ENCODE results near the gene ASB1.

ASB1 gene

GRCh38 chr2:238473523-238473922 is 46.8 kb downstream of the ASB1 start:
- DNase-seq: no peak

DNA sequence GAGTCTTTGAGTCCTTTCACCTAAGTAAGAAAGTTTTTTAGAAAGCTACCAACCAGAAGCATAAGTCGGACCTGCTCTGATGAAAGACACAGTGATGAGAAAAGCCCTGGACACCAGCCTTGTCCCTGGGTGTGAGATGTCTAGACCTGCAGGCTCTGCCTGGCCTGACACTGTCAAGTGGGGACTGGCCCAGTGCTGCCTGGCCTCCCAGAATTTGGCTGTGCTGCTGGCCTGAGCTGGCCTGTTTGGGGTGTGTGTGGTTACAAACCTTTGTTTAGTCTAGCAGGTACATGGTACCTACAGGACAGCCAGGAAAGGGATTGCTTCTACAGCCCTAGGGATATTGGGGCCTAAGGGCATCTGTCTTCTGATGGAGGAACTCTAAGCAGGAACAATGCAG is 48.3 kb downstream of the ASB1 start:
- DNase-seq: no peak

- no peak for DNase-seq
Observed at GRCh38 chr2:238475566-238475965, 48.8 kb downstream of the ASB1 start.

GRCh38 chr2:238476258-238476657 is 49.5 kb downstream of the ASB1 start:
- DNase-seq: no peak

DNA sequence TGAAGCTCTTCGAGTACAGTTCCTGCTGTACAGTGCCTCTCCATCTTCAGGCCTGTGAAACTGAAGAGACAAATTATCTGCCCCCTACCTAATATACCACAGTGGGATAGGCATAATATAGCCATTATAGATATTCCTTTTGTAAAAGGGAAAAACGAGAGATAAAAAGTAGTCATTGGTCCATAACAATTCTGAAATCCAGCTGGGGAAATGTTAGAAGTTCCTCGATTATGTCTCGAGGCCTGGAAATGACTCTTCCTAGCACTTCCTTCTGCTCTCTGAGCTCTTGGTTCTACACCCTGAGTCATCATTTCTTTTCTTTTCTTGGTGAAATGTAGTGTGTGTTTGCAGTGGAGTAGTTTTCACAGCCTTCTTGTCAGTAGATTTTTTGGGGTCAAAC is 51.5 kb downstream of the ASB1 start:
- no peak for DNase-seq

GRCh38 chr2:238479847-238480246 is 53.1 kb downstream of the ASB1 start:
- no peak for DNase-seq

- no peak for DNase-seq
Observed at GRCh38 chr2:238483021-238483420, 56.3 kb downstream of the ASB1 start.

DNA sequence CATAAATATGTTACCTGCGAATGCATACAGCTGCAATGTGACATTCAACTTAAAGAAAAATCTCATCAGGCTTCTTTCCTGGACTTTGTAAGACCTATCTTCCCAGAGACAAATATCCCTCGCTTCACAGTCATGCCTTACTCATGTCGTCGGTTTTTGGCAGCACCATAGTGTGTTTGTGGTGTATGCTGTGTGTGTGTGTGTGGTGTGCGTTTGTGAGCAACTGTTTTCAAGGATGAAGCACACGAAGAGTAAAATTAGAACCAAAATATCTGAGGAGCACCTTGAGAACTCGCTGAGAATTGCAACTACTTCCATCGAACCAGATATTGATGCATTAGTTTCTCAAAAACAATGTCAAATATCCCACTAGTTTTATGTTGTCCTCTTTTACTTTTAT is 56.9 kb downstream of the ASB1 start:
- no peak for DNase-seq

DNA sequence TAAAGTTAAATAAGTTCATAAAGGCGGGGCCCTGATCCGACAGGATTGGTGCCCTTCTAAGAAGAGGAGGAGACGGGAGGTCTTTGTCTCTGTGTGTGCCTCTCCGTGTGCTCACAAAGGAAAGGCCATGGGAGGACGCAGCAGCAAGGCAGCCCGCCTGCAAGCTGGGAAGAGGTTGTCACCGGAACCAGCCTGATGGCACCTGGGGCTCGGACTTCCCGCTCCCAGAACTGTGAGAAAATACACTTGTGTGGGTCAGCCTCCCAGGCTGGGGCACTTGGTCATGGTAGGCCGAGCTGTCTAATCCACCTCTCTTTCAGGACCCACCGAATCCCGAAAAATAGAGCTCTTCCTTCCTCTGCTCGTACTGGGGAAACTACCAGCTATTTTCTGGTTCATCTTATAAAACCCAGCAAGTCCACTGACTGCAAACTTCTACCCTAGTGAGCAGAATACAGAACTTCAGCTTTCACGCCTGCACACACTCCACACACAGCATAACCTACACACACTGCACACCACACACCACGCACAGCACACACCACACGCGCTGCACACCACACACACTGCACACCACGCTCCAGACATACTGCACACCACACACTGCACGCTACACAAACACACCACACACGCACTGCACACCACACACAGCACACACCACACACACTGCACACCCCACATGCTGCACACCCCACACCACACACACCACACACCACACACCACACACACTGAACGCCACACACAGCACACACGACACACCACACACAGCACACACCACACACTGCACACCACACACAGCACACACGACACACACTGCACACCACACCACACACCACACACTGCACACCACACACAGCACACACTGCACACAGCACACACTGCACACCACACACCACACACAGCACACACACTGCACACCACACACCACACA is 58.1 kb downstream of the ASB1 start:
- no peak for DNase-seq

DNA sequence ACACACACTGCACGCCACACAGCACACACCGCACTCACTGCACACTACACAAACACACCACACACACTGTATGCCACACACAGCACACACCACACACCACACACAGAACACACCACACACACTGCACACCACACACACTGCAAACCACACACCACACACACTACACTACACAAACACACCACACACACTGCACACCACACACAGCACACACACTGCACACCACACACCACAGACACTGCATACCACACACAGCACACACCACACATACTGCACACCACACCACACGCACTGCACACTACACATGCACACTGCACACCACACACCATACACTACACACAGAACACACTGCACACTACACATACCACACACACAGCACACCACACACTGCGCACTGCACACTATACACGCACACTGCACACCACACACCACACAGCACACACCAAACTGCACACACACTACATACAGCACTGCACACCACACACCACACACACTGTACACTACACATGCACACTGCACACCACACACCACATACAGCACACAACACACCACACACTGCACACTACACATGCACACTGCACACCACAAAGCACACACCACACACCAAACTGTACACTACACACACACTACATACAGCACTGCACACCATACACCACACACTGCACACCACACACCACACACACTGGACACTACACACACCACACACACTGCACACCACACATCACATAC is 59.6 kb downstream of the ASB1 start:
- DNase-seq: no peak

- no peak for DNase-seq
Observed at GRCh38 chr2:238487134-238487533, 60.4 kb downstream of the ASB1 start.

DNA sequence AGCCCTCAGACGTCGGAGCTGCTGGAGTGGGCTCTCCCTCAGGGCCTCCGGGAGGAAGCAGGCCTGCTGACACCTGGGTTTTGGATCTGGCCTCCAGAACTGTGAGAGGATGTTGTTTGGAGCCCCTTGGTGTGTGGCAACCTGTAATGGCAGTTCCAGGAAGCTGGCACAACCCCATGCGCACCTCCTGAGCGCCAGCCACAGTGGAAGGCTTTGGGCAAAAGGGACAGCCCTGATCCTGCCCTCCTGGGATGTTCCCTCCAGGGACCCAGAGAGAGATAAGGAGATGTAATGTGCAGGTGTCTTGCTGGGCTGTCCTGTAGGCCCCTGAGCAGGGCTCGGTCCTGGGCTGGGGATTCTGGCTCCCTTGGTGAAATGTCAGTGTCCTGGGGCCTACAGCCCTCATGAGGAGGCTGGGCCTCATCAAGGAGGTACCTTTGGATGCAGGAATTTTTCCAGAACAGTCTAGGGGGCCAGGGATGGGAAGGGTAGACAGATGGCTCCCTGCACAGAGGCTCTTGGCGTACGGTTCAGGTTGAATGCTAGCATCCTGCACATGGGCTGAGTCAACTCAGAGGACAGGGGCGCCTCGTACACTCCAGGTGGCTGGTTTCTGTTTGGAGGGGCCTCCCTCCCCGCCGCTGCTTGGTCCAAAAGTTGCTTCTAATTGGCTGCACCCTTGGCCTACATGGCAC is 61.1 kb downstream of the ASB1 start:
- no peak for DNase-seq

DNA sequence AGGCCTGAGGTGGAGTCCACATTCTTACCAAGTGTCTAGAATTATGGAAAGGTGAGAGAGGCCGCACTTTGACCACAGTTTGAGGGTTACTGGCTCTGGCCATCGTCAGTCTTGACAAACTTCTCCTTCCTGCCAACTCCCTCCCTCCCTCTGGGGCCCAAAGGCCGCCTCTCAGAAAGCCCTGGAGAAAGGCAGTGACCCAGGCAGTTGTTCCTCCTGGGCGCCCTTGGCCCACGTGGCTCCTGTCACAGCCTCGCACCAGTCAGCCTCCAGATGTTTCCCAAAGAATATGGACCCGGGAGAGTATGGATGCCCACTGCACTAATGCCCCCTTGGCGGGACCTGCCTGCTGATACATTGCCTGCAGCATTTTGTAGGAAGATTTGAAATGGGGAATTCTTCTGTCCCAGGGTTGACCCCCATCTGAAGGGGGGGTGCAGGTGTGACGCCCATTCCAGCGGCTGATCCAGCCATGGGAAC is 61.7 kb downstream of the ASB1 start:
- DNase-seq: no peak

DNA sequence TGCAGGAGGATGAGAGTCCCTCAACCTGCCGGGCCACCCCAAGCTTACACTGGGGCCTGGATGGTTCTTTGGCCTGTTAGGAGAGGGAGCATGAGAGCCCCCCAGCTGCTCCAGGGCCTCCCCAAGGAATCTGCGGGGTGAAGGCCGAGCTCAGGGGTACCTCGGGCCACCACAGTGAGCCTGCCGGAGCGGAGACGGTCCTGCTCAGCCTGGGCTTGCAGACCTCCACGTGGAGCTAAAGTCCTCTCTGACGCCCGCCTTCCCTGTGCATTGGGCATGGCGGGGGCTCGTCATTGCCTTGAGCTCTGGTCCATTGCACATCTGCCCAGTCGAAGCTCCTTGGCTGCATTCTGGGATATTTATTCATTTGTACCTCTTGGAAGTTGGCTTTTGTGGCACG is 62.7 kb downstream of the ASB1 start:
- DNase-seq: no peak

DNA sequence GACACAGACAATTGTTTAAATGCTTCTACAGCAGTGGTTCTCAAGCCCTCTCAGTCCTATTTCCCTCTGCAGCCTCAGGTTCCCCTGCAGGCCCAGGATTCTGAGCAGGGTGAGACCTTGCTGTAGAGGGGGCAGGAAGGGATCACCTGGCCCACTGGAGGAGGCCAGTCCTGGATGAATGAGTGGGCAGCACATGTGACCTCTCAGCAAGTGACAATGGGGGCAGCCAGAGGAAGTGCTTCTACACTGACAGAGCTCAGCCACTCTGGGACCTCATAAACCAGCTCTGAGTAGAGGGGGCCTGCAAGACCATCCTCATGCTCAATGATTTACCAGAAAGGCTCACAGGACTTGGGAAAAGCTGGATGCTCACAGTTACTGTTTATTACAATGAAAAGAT is 63.2 kb downstream of the ASB1 start:
- no peak for DNase-seq

- DNase-seq: no peak
Observed at GRCh38 chr2:238492840-238493239, 66.1 kb downstream of the ASB1 start.

- DNase-seq: no peak
Observed at GRCh38 chr2:238493411-238493810, 66.7 kb downstream of the ASB1 start.

DNA sequence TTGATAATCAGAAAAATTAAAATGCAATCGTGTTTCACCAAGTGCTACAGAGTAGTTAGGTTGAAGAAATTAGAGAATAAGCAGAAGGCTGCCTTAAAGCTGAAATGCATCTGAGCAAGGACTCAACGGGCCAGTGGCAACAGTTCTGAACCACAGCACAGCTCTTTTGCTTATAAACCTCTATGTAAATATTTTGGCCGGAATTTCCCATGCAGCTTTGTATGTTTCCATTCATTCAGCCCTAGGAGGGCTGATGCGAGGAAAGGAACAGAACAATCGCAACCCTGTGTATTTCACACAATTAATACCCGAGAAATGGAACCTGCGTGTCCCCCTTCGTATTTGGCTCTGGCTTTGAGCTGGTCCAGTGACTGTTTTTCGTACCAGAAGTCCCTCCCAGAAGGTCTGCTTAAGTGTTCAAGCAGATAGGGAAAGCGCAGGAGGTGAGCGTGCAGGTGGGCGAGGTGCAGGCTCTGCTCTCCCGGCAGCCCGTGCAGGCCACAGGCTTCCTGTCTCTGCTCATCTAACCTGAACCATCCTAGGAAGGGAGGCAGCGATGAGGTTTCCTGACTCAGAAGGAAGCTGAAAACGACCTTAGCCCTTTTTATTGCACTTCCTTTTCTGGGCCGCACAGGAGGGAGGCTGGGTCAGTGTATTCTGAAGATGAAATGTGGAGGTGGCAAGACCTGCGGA is 67.3 kb downstream of the ASB1 start:
- no peak for DNase-seq

GRCh38 chr2:238494573-238494961 is 67.8 kb downstream of the ASB1 start:
- no peak for DNase-seq

DNA sequence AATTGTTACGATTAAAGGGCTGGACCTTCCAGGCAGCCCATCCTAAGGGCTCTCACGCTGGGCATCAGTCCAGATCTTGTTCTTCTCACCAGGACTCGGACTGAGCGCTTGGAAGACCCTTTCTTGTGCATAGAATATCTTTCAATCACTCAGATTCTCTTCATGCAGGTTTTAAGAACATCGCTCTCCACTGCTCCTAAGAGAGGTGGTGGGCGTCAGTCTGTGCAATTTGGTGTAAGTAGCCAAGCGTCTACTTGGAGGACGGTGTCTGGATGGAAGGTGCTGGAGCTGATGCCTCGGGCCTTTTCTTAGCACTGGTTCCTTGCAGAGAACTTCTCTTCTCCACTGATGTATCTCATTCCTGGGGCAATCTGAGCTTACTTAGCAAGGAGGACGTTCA is 68.7 kb downstream of the ASB1 start:
- DNase-seq: no peak

- no peak for DNase-seq
Observed at GRCh38 chr2:238496756-238497609, 70.3 kb downstream of the ASB1 start.

DNA sequence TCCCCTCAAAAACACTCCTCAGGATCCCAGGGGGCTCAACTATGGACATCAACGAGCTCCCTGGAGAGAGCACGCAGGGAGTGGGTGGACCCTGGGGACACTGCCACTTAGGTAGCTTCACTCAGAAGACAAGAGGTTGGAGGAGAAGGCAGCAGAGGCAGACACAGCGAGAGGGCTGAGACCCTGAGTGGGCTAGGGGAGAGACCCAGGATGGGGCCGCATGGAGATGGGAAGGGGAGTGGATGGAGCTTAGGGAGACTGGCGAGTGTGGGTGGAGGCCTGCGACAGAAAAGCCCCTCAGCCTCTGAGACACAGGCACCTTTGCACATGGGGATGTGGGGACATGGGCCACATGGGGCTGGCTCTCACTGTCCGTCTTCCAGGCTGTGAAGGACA is 70.9 kb downstream of the ASB1 start:
- DNase-seq: no peak
